K562 (cell line): ENCODE measurements around the gene CCDC183. TPM values are rescaled to one million over a fixed set of nuclear protein-coding genes. Genes with fewer than 3 reads are reported as not detected.

ENCODE experiments used
- ATAC-seq: fragments of 200-7000 bp; cut with Tn5 transposase; 3 replicates; pipeline ENCODE4 v1.9.1; 2020; ENCODE audit warnings: moderate library complexity
- BruUV-seq: library from RNA; stranded (reverse); fragments of 400-500 nt; replicated peaks from 2 replicates; lab custom pipeline; 2021; lab: Mats Ljungman, UMichigan
- CTCF ChIA-PET: fragments of 300-600 bp; formaldehyde crosslinking; extraction: SDS; loops from one replicate; lab custom pipeline; 2021; ENCODE audit warnings: low intra/inter-chr PET ratio; lab: Yijun Ruan, JAX
- POLR2A ChIA-PET: fragments of 300-600, 350-650 bp; sonication (Branson Sonifier 250); formaldehyde crosslinking; extraction: SDS; loops from one replicate; lab custom pipeline; 2021; ENCODE audit warnings: antibody characterized with exemption, inconsistent platforms; lab: Yijun Ruan, JAX
- DNase-seq, 4 experiments: peaks; one replicate each; pipeline versions ENCODE4 v3.0.0 to v3.0.0-alpha.2; 2011 to 2018; ENCODE audit warnings: low spot score in 3 of 4, mixed read lengths in 3 of 4; ENCODE audit errors: extremely low read depth in 1 of 4
- FAIRE-seq: peaks from 2 replicates; lab custom pipeline; 2011; peaks lifted over from hg19 to GRCh38; lab: Jason Lieb, UNC
- H2AFZ ChIP-seq: 2 replicates; pipeline ENCODE4 v1.6.0; 2011; ENCODE audit warnings: low read depth, low read length, control low read depth, inconsistent platforms
- H3K27ac ChIP-seq: fragments of 200-600 bp; 3 replicates; pipeline ENCODE4 v1.8.0; 2011; ENCODE audit warnings: low read depth, mild to moderate bottlenecking, control low read depth, inconsistent platforms, low read length, moderate library complexity, mixed read lengths; ENCODE audit errors: extremely low read depth
- H3K27me3 ChIP-seq, 2 experiments: fragments of 300-600 bp in 1 of 2; 2 replicates in 1 of 2; 3 replicates in 1 of 2; pipeline versions ENCODE4 v1.6.0 to v1.8.0; 2011; ENCODE audit warnings: inconsistent platforms in 2 of 2, low read length in 2 of 2, mild to moderate bottlenecking in 1 of 2, mixed read lengths in 1 of 2, moderate library complexity in 1 of 2; ENCODE audit not compliant: control insufficient read depth in 2 of 2, insufficient read depth in 2 of 2
- H3K36me3 ChIP-seq: fragments of 300-600 bp; 3 replicates; pipeline ENCODE4 v1.8.0; 2011; ENCODE audit warnings: mild to moderate bottlenecking, low read length, inconsistent platforms; ENCODE audit not compliant: control insufficient read depth, insufficient read depth
- H3K4me1 ChIP-seq, 2 experiments: fragments of 200-600 bp in 1 of 2; replicated peaks in 1 of 2; 2 replicates in 1 of 2; 3 replicates in 1 of 2; pipeline versions ENCODE4 v1.5.1 to v1.8.0; 2011; ENCODE audit warnings: inconsistent platforms in 2 of 2, low read length in 2 of 2, mild to moderate bottlenecking in 1 of 2, mixed read lengths in 1 of 2, moderate library complexity in 1 of 2; ENCODE audit not compliant: control insufficient read depth in 2 of 2, insufficient read depth in 2 of 2
- H3K4me2 ChIP-seq: 2 replicates; pipeline ENCODE4 v1.6.1; 2011; ENCODE audit warnings: low read length, control low read depth, inconsistent platforms, mixed read lengths; ENCODE audit not compliant: insufficient read depth
- H3K4me3 ChIP-seq: fragments of 200-600 bp; sonication (generic), shearing (Covaris generic); 2 replicates; pipeline ENCODE4 v1.5.1; 2016; ENCODE audit warnings: control low read depth, inconsistent platforms
- H3K79me2 ChIP-seq: fragments of 200-600 bp; 3 replicates; pipeline ENCODE4 v1.8.0; 2011; ENCODE audit warnings: low read length, inconsistent platforms; ENCODE audit not compliant: control insufficient read depth, insufficient read depth
- H3K9ac ChIP-seq, 2 experiments: 2 replicates each; pipeline versions ENCODE4 v1.6.0 to v1.6.1; 2011; ENCODE audit warnings: low read depth in 2 of 2, low read length in 2 of 2, control low read depth in 1 of 2, inconsistent platforms in 1 of 2, mild to moderate bottlenecking in 1 of 2, mixed read lengths in 1 of 2; ENCODE audit not compliant: insufficient read depth in 1 of 2
- H3K9me1 ChIP-seq: one replicate; pipeline ENCODE4 v1.6.0; 2011; ENCODE audit warnings: inconsistent platforms, mild to moderate bottlenecking, low read length, moderate library complexity; ENCODE audit not compliant: control insufficient read depth, insufficient read depth
- H3K9me3 ChIP-seq: replicated peaks from 2 replicates; pipeline ENCODE4 v1.5.1; 2011; ENCODE audit warnings: low read depth, low read length, inconsistent platforms; ENCODE audit not compliant: control insufficient read depth, insufficient read depth
- H4K20me1 ChIP-seq: replicated peaks from 2 replicates; pipeline ENCODE4 v1.6.1; 2011; ENCODE audit warnings: low read length, inconsistent platforms, mixed read lengths; ENCODE audit not compliant: control insufficient read depth, insufficient read depth
- GATAD2A ChIP-seq: fragments of 450-650 bp; IDR thresholded peaks from 2 replicates; pipeline ENCODE4 v1.6.1; 2017
- HDAC6 ChIP-seq: IDR thresholded peaks from 2 replicates; pipeline ENCODE4 v1.6.1; 2012; ENCODE audit warnings: low read depth, mild to moderate bottlenecking, control low read depth, inconsistent platforms, low read length, moderate library complexity
- HMBOX1 ChIP-seq: sonication (generic); IDR thresholded peaks from 2 replicates; pipeline ENCODE4 v1.6.1; 2016
- HMGN3 ChIP-seq: IDR thresholded peaks from 2 replicates; pipeline ENCODE4 v1.6.1; 2011; ENCODE audit warnings: borderline replicate concordance, low read depth, mild to moderate bottlenecking, mixed read lengths, low read length; ENCODE audit not compliant: insufficient read length; ENCODE audit errors: extremely low read depth
- HOMEZ ChIP-seq: fragments of 250-450 bp; sonication (Bioruptor Pico); IDR thresholded peaks from 2 replicates; pipeline ENCODE4 v1.4.0; 2020; ENCODE audit warnings: mild to moderate bottlenecking, moderate library complexity
- MLX ChIP-seq, 2 experiments: fragments of 450-650 bp in 1 of 2; sonication (generic) in 1 of 2; formaldehyde crosslinking; conservative IDR thresholded peaks; 2 replicates each; pipeline versions ENCODE4 v1.4.0 to v1.8.1; 2020 to 2022; ENCODE audit warnings: mild to moderate bottlenecking in 1 of 2, missing genetic modification reagents in 1 of 2
- MYC ChIP-seq, 2 experiments: fragments of 250-450 bp in 1 of 2; sonication (Bioruptor Pico) in 1 of 2; IDR thresholded peaks; 2 replicates each; pipeline versions ENCODE4 v1.5.1 to v1.6.1; 2012 to 2021; ENCODE audit warnings: low read depth in 2 of 2, borderline replicate concordance in 1 of 2, improper control_type of control experiment in 1 of 2, low read length in 1 of 2, mild to moderate bottlenecking in 1 of 2, moderate library complexity in 1 of 2
- PATZ1 ChIP-seq: fragments of 250-450 bp; sonication (Bioruptor Pico); IDR thresholded peaks from 2 replicates; pipeline ENCODE4 v1.5.0; 2020; ENCODE audit warnings: mild to moderate bottlenecking, borderline replicate concordance
- PTBP1 ChIP-seq: fragments of 200-400 bp; formaldehyde crosslinking; IDR thresholded peaks from 2 replicates; pipeline ENCODE4 v1.6.1; 2017; ENCODE audit warnings: low read depth, low read length
- RBM22 ChIP-seq: fragments of 200-400 bp; formaldehyde crosslinking; IDR thresholded peaks from 2 replicates; pipeline ENCODE4 v1.6.1; 2018; ENCODE audit warnings: low read length, low read depth; ENCODE audit not compliant: poor library complexity, severe bottlenecking
- SREBF1 ChIP-seq: fragments of 150-350 bp; IDR thresholded peaks from 2 replicates; pipeline ENCODE4 v1.6.1; 2014; ENCODE audit warnings: antibody characterized with exemption, low read depth, low read length, borderline replicate concordance
- SREBF2 ChIP-seq: sonication (generic); formaldehyde crosslinking; IDR thresholded peaks from 2 replicates; pipeline ENCODE4 v1.4.0; 2020; ENCODE audit warnings: mild to moderate bottlenecking, missing genetic modification reagents
- TAF1 ChIP-seq: IDR thresholded peaks from 2 replicates; pipeline ENCODE4 v1.6.1; 2011; ENCODE audit warnings: mild to moderate bottlenecking, low read length, moderate library complexity; ENCODE audit not compliant: insufficient read depth, control insufficient read depth, severe bottlenecking; ENCODE audit errors: extremely low read depth
- TSC22D4 ChIP-seq: fragments of 450-650 bp; IDR thresholded peaks from 2 replicates; pipeline ENCODE4 v1.6.1; 2016; ENCODE audit warnings: missing genetic modification characterization, missing biosample characterization, control low read depth
- ZNF140 ChIP-seq: fragments of 250-450 bp; sonication (Bioruptor Pico); IDR thresholded peaks from 2 replicates; pipeline ENCODE4 v1.8.0; 2021; ENCODE audit warnings: moderate library complexity, mild to moderate bottlenecking, inconsistent platforms
- ZNF232 ChIP-seq: sonication (generic); formaldehyde crosslinking; IDR thresholded peaks from 2 replicates; pipeline ENCODE4 v1.8.0; 2022; ENCODE audit warnings: mild to moderate bottlenecking, missing genetic modification reagents
- ZNF668 ChIP-seq: fragments of 250-450 bp; sonication (Bioruptor Pico); IDR thresholded peaks from 2 replicates; pipeline ENCODE4 v1.8.0; 2022; ENCODE audit warnings: mild to moderate bottlenecking, inconsistent platforms
- WGBS: fragments of 100-300 bp; shearing (Covaris generic); methylation state at CpG from one replicate; pipeline ENCODE4 v1.1.6; 2016; ENCODE audit warnings: low coverage, mixed read lengths; ENCODE audit not compliant: insufficient coverage; ENCODE audit errors: missing lambda C conversion rate; 5-methylcytosine and 5-hydroxymethylcytosine counted together
- in situ Hi-C: fragments of 300-500 bp; cut with MboI; formaldehyde crosslinking; loops from 4 replicates; pipeline ENCODE4 v1.15.0; 2018; ENCODE audit warnings: inconsistent platforms, mixed read lengths
- intact Hi-C: fragments of 100-400 bp; cut with micrococcal nuclease; formaldehyde crosslinking; loops from 2 replicates; pipeline ENCODE4 v1.14.2; 2022
- polyA plus RNA-seq, 8 experiments: library from polyadenylated mRNA; depleted of rRNA in 4 of 8; stranded (reverse) in 5 of 8; unstranded in 3 of 8; fragments of >200 nt; fragmentation: Nextera tagmentation in 2 of 8; fragmentation: Illumina TruSeq in 1 of 8; extraction: Ambion mirVana in 2 of 8; extraction: Trizol in 1 of 8; gene quantifications; 2 replicates each; pipeline versions ENCODE4 v1.2.1 to v1.2.3, GENCODE V29; 2011 to 2014; ENCODE audit warnings: inconsistent platforms in 1 of 8, missing spikeins in 1 of 8
- total RNA-seq, 7 experiments: library from RNA; depleted of rRNA in 6 of 7; stranded (reverse); fragments of >200 nt in 6 of 7; fragmentation: Illumina TruSeq in 2 of 7; extraction: Trizol in 2 of 7; gene quantifications; 2 replicates each; pipeline versions ENCODE4 v1.2.1 to v1.2.3, GENCODE V29; 2011 to 2021; ENCODE audit warnings: low replicate concordance in 1 of 7

Gene CCDC183
- total and polyA plus RNA-seq, 9 of the 15 experiments (the other 6 are each of a cell fraction or from before 2014, with no cell fraction given) = 0.21 to 0.60 (median 0.29) TPM; not detected in 4

- ChIA-PET CTCF (interaction anchor here (0.6 kb wide), 1 partner anchor 861 kb away, joined by 8 read pairs; no protein-coding TSS in a partner anchor), POLR2A (interaction anchor here (1.4 kb wide), 1 partner anchor 9 kb away, joined by 3 read pairs; no protein-coding TSS in a partner anchor)
- BruUV-seq = no TSS peak
- no peak for ATAC-seq
- peaks cover 5 to 7% of the 10 kb centered on the region in 2 experiments; a peak in 3 of 5 replicates for H3K4me1 ChIP-seq
- no peak overlapping the region for H2AFZ ChIP-seq
- H3K4me3 ChIP-seq = no peak overlapping the region
- no peaks in the 10 kb centered on the region for H3K36me3 ChIP-seq
- 52% methylated on average over 6 of the region's 6 CpGs for WGBS
- no peaks in the 10 kb centered on the region for H4K20me1 ChIP-seq
- in situ Hi-C loops = loop anchor here (25.0 kb wide), 1 partner anchor 462 kb away; the partner anchor contains the start of genes CYSRT1, RNF224, SLC34A3 and TUBB4B
- no peak overlapping the region for H3K9ac ChIP-seq
- intact Hi-C loops = no loop called here
- no peaks in the 10 kb centered on the region for H3K9me1 ChIP-seq
- no peak for DNase-seq
- no peak overlapping the region for H3K4me2 ChIP-seq
- H3K79me2 ChIP-seq = no peaks in the 10 kb centered on the region
- no peak overlapping the region for H3K27ac ChIP-seq
- FAIRE-seq = no peak
- no peaks in the 10 kb centered on the region for H3K27me3 ChIP-seq
- peaks cover 11% of the 10 kb centered on the region for H3K9me3 ChIP-seq
- TF ChIP-seq HMGN3 = no peak
- no peak for TF ChIP-seq MLX (CRISPR knock-in tag; conservative IDR thresholded peaks at IDR 0.05)
- TF ChIP-seq HMBOX1 = no peak
- TF ChIP-seq ZNF140 (CRISPR knock-in tag) = no peak
- no peak for TF ChIP-seq SREBF1
- no peak for TF ChIP-seq ZNF668 (CRISPR knock-in tag)
- no peak for TF ChIP-seq SREBF2
- no peak for TF ChIP-seq ZNF232 (CRISPR knock-in tag)
- TF ChIP-seq HDAC6 = no peak
- TF ChIP-seq TSC22D4 (tag) = no peak
- no peak for TF ChIP-seq TAF1
- TF ChIP-seq MYC (IDR thresholded peaks at IDR 0.05; ENCODE audit: low read depth, low read length) = no peak
- TF ChIP-seq MYC (CRISPR knock-in tag; IDR thresholded peaks at IDR 0.05; ENCODE audit: borderline replicate concordance, low read depth) = no peak
- no peak for TF ChIP-seq HOMEZ (CRISPR knock-in tag)
- no peak for TF ChIP-seq RBM22
- no peak for TF ChIP-seq PTBP1
- no peak for TF ChIP-seq GATAD2A
- no peak for TF ChIP-seq PATZ1
Observed at GRCh38 chr9:136775191-136775590, 20.9 kb upstream of the CCDC183 start.
